Astrocyte of the spinal cord (primary cell): ENCODE results near the gene TEX101.
A peak's percentile ranks its signal among the peaks of the same experiment; 100 is the strongest.

Experiments used
- DNase-seq: peaks from one replicate; pipeline ENCODE4 v3.0.0; 2011; ENCODE audit warnings: low read depth, low spot score
- H3K4me3 ChIP-seq: 2 replicates; pipeline ENCODE4 v1.5.1; 2011; ENCODE audit warnings: low read depth, mild to moderate bottlenecking, low read length, moderate library complexity
- CTCF ChIP-seq: IDR thresholded peaks from 2 replicates; pipeline ENCODE4 v1.5.1; 2012; ENCODE audit warnings: low read depth, mild to moderate bottlenecking, low read length, inconsistent platforms
- in situ Hi-C: cut with HindIII; loops from 2 replicates; pipeline ENCODE4 v1.10.0; 2017; ENCODE audit warnings: low sequenced_read_pairs

TEX101 gene

DNA sequence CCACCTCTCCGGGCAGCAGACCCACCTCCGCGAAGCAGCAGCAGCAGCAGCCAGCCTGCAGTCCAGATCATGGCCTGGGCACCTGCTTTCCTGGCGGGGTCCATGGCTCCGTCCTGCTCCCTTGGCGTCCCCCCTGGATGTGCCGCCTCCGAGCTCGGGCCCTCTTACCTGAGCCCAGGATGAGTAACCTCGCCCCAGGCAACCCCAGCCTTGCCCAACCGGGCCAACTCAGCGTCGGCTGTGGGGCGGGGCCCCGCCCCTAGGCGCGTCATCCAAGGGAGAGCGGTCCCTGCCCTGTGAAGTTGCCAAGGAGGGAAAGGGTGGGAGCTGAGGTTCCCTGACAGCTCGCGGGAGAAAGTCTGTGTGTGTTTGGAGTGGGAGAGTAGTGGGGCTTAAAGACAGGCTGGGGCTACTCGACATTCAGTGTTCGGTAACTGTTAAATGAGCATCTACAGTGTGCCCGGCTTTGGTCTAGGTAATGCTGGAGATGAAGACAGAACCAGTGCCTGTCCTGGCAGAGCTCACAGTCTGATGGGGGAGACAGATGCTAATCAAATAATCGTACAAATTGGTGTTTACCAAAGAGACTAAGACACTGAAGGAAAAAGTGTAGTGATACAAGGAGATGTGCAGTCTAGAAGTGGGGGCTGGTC lies 50.9 kb downstream of the TEX101 start, which contains the start of gene LYPD3:
Gene LYPD3, minus strand, starts transcription at position 141 of the 653 bp plus-strand sequence. Its CDS starts 37 bp downstream, at position 104.
- H3K4me3 ChIP-seq: peak within 1 kb of the TSS; percentile 71
- TF ChIP-seq CTCF: no peak
- no peak for DNase-seq
- in situ Hi-C loops: no loop called here

DNA sequence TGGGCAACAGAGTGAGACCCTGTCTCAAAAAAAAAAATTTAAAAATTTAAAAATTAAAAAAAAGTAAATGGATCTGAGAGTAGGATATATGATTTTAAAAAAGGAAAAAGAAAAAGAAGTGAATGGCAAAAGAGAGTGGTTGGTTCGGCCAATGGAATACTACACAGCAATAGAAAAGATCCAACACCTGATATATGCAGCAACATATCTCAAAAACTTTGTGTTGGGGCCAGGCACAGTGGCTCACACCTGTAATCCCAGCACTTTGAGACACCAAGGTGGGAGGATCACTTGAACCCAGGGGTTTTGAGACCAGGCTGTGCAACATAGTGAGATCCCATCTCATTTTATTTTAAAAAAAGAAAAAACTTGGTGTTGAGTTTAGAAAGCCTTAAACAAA lies 52.1 kb downstream of the TEX101 start:
- TF ChIP-seq CTCF: no peak
- no peak overlapping the region for H3K4me3 ChIP-seq
- in situ Hi-C loops: no loop called here
- no peak for DNase-seq

DNA sequence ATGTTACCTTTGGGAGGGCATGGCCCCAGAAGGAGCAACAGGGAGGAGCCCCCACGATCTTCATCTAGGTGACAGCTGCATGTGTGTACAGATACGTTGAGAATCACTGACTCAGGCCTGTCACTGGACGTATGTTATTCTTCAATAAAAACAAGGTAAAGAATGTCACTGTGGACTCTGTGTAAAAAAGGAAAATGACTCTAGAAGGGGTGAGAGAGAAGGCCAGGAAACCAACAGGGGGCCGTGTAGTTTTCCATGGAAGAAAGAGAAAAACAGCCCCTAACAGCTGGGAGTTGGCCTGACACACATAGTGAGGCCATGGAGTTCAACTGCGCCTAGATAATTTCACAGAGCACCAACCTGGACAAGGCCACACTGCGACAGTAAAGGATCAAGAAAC lies 52.6 kb downstream of the TEX101 start:
- H3K4me3 ChIP-seq: no peak overlapping the region
- no peak for DNase-seq
- in situ Hi-C loops: no loop called here
- TF ChIP-seq CTCF: no peak

GRCh38 chr19:43467730-43468129 lies 53.0 kb downstream of the TEX101 start:
- peak; percentile 19 for DNase-seq
- no peak for TF ChIP-seq CTCF

More at GRCh38 chr19:43467730-43468129, 53.0 kb downstream of the TEX101 start:
- H3K4me3 ChIP-seq: no peak overlapping the region
- in situ Hi-C loops: no loop called here
